GM18867 (cell line): Measurements from ENCODE around the gene ATG2B.

Experiments used
- ATAC-seq: cut with Tn5 transposase; IDR thresholded peaks from one replicate; pipeline ENCODE4 v1.9.1; 2021; ENCODE audit warnings: mild to moderate bottlenecking, moderate library complexity; ENCODE audit not compliant: unreplicated experiment

The ATG2B gene

DNA sequence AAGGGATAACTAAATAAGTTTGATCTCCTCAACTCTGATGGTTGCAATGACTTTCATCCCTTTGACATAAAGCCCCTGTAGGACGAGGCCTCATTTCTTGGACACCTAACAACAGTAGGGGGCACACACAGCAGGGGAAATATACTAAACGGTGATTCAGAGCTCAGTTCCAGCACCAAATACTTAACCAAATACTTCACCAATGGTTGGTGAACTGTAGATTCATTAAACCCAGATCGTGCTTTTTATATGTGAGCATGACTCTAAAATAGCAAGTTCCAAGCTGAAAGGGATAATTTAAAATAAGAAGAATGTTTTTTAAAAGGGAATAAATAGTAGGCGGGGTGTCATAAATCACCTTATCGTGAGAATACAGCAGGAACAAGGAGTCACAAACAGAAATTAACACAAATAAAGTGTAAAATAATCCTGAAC lies 53.2 kb downstream of the ATG2B start:
- ATAC-seq = no peak

DNA sequence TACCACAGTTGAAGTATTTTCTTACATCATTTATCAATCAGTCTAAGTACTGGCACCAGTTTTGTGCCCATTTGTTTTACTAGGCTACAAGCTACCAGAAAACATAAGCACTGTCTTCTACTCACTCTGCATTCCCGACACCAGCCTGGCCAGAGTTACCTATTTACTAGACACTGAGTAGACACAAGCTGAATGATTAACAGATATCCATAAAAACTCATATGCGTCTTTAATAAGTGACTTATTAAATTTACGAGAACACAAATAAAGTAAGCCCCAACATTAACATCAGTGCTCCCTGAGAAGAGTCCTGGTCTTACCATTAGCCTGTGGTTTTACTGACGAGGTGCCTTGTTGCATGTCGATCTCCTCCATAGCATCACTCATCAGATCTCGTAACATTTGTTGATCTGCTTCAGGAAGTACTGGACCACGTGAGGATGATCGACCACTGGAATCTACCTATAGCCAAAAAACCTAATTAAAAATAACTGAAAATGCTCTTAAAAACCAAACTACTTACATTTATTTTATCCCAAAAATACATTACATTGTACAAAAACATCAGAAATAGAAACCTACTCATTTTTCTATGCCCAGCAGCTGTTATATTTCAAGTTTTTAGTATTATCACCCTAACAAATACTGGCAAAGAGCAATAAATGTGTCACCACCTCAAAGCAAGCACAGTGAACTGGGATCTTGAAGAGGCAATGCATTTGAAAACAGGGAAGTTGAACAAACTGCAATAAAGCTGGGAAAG lies 53.8 kb downstream of the ATG2B start:
- ATAC-seq = no peak

DNA sequence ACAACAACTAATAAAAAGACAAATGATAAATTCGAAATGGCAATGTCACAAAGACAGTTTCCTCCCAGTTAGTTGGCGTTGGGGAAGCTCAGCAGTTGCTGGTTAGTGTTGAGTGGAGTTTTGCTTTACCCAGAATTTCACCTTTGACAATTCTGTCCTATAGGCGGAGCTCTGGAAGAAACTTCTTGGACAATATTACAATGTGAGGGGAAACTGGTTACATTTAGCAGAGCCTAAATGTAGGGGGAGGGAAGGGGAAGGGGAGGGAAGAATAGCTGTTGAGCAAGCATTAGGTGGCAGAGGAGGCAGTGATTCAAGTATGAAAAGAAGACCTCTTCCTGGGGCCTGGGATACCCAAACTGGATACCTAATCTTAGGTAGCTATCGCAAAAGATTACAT lies 55.7 kb downstream of the ATG2B start:
- no peak for ATAC-seq

DNA sequence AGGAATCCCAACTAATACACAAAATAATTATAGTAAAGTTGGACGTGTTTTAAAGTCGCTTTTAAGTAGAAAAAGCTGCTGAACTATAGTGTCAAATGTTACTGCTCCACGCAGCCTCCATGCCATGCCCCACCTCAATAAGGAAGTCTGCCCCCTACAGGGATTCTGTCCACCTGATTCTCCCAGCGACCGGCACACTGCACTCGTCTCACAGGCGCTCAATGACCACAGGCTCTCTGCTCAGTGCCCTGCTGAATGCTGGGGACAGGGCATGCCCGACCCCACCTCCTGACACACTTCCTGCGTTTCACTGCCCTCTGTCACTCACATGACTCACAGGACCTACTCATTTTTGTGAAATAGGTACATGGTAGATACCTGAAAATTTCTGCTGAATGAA lies 58.2 kb downstream of the ATG2B start:
- no peak for ATAC-seq

GRCh38 chr14:96303981-96304380 lies 59.2 kb downstream of the ATG2B start:
- no peak for ATAC-seq

GRCh38 chr14:96299441-96299840 lies 63.7 kb downstream of the ATG2B start:
- no peak for ATAC-seq

- ATAC-seq = no peak
These were observed 65.1 kb downstream of the ATG2B start for GRCh38 chr14:96297997-96298515.

GRCh38 chr14:96297000-96297399 lies 66.1 kb downstream of the ATG2B start:
- no peak for ATAC-seq

DNA sequence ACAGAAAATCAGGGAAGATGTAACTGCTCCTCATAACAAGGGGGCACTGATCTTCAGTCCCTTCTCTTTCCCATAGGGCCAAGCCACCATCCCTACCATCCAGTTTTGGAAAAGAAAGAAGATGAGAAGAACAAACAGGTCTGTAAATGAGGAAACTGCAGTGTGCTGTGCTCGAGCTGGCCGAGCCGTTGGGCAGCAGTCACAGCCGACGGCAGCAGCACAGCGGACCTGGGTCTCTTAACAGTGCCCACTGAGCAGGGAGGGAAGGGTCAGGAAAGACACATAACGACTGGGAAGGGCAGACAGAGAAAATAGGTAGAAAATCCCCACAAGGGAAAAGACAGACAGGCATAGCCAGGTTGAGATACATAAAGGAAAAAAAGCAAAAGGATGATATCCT lies 68.9 kb downstream of the ATG2B start:
- no peak for ATAC-seq

DNA sequence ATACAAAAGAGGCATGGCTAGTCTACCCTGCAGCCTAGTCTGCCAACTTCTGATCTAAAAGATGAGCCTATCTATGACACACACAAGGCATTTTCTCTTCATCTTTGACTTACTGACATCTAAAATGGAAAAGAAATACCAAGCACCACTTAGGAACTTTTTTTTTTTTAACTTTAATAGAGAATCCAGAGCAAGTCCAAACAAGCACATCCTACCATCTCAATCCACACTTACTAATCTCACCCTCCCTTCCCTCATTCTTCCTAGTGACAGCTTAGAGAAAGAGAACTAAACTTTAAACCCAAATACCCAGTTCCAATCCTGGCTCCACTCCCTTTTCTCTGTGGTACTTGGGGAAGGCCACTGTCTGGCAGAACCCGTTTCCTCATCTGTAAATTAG lies 75.3 kb downstream of the ATG2B start:
- no peak for ATAC-seq

- no peak for ATAC-seq
These were observed 76.9 kb downstream of the ATG2B start for GRCh38 chr14:96286251-96286650.

DNA sequence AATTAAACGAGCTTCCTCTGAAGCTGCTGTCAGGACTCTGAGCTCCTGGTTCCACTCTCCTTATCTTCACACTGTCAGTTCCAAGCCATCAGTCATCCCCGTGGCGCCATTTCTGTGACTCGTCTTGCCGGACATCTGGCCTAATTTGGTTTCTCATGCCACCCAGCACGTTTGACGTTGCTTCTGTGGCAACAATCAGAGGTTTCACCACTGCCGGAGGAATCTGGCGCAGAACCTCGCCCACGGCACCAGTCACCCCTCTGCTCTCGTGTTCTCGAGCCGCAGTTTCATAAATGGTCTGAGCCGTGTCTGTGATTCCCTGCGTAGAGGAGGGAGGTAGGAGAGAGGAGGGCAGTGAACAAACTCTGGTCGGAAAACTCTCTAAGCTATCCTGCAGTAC lies 77.5 kb downstream of the ATG2B start:
- ATAC-seq = no peak

GRCh38 chr14:96284430-96284829 lies 78.7 kb downstream of the ATG2B start:
- no peak for ATAC-seq

DNA sequence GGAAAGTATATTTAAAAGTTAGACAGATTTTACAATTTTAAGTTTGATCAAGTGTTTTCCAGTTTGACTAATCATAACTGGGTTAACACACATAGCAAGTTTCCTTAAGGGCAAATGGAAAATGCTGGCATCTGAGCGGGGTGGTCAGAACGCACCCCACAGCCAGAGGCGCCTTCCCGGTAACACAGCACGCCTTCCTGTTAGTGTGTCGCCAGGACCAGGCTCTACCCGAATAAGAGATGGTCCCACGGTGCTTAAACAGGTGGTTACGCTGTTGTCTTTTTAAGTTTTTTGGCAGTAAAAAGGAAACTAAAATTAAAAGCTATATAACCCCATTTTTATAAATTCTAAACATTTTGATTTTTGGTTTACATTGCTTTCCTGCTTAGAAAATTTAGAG lies 79.1 kb downstream of the ATG2B start:
- ATAC-seq = no peak

GRCh38 chr14:96281486-96281885 lies 81.7 kb downstream of the ATG2B start:
- ATAC-seq = no peak

DNA sequence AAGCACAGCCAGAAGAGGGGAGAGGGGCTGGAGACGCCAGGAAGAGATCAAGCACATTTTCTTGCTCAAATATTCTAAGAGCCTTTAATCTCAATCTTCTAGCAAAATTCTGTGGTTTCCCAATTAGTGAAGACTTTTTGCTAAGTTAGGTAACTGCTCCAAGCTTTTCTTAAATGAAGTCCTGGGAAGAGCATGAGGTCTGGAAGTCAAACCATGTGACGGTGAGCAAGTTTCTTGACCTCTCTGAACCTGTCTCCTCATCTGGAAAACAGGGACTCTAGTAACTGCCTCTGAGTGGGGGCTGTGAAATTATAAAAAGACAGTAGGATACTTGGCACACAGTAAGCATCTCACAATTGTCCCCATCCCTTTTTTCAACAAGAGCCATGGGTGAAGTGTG lies 83.0 kb downstream of the ATG2B start:
- no peak for ATAC-seq

DNA sequence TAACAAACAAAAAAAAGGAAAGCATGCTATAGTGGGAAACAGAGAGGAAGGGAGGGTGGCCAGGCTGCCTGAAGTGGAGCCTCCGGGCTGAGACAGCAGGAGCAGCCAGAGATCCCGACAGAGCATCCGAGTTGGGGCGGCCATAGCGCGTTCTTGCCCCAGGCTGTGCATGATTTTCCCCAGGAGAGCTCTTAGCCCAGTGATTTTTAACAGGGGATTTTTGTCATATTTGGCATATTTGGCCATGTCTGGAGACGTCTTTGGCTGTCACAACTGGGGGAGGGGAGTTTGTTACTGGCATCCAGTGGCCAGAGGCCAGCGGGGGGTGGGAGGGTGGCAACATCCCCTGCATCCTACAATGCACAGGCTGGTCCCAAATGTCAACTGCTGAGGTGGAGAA lies 83.6 kb downstream of the ATG2B start:
- no peak for ATAC-seq

GRCh38 chr14:96277890-96278289 lies 85.3 kb downstream of the ATG2B start:
- no peak for ATAC-seq

- no peak for ATAC-seq
These were observed 87.7 kb downstream of the ATG2B start for GRCh38 chr14:96275177-96276112.

GRCh38 chr14:96274543-96274942 lies 88.6 kb downstream of the ATG2B start:
- ATAC-seq = no peak

DNA sequence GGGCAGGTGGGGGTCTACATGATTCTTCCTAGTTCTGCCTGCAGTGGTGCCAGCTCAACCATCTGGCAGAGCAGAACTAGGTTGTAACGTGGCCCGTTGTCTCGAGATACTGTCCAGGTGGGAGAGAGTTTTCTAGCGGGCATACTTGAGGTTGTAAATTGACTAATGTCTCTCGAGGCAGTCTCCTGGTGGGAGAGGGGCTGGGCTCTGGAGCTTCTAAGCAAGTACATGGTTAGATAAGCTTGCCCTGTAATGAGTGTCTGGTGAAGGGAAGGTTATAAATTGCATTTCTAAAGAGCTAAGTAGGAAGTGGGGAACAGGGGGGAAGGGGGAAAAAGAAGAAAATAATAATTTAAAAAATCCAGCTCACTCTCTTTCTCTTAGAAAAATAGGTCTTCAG lies 89.0 kb downstream of the ATG2B start:
- no peak for ATAC-seq

GRCh38 chr14:96273629-96274028 lies 89.5 kb downstream of the ATG2B start:
- no peak for ATAC-seq
